ENCODE measurements around the gene KIF3C. TPM values are rescaled to one million over a fixed set of nuclear protein-coding genes. Genes with fewer than 3 reads are reported as not detected.
"Not testable (repeated sequence)": the region's sequence is repeated elsewhere in the genome, so short reads cannot be mapped to it uniquely, and the experiment has no call there.

The KIF3C gene
- total RNA-seq, 4 donors from 2014 or later, result 3.6 to 6.7 (median 4.2) TPM

GRCh38 chr2:25922501-25922900 lies 59.8 kb downstream of the KIF3C start:
- TF ChIP-seq POLR2A (IDR thresholded peaks at IDR 0.05), result no peak
- TF ChIP-seq CTCF (IDR thresholded peaks at IDR 0.05), result no peak
- no peak overlapping the region for H3K4me3 ChIP-seq (ENCODE audit: low read depth, poor library complexity, severe bottlenecking)
- 71 to 80% methylated on average over 2 of the region's 2 CpGs for WGBS, 2 donors
- intact Hi-C loops (cut with DNase I; ENCODE audit: low total_unique reads), result no loop called here
- DNase-seq (ENCODE audit: low spot score in 2 of 2), result no peak

DNA sequence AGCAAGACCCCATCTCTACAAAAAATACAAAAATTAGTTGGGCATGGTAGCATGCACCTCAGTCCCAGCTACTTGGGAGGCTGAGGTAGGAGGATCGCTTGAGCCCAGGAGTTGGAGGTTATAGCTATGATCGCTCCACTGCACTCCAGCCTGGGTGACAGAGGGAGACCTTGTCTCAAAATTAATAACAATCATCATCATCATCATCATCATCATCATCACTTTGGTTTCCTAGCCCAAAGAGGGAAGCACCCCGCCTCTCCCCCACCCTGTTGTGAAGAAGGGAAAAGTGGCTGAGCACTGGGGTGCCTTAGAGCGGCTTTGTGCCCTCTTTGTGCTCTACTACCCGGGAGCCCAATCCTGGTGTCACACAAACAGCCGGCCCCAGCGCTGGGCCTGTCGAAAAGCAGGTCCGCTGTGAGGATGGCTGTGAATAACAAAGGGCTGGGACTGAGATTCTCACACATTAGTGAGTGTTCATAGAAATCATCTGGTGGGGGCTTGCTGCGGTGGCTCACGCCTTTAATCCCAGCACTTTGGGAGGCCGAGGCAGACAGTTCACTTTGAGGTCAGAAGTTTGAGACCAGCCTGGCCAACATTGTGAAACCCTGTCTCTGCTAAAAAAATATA lies 61.4 kb downstream of the KIF3C start:
- no peak for DNase-seq (ENCODE audit: low spot score in 2 of 2)
- TF ChIP-seq POLR2A (IDR thresholded peaks at IDR 0.05), result no peak
- no peak for TF ChIP-seq CTCF (IDR thresholded peaks at IDR 0.05)

GRCh38 chr2:25920336-25920735 lies 62.0 kb downstream of the KIF3C start:
- TF ChIP-seq POLR2A (IDR thresholded peaks at IDR 0.05) (no peak), CTCF (IDR thresholded peaks at IDR 0.05) (no peak)
- 73 to 74% methylated on average over 5 of the region's 5 CpGs for WGBS, 2 donors
- no peak overlapping the region for H3K4me3 ChIP-seq (ENCODE audit: low read depth, poor library complexity, severe bottlenecking)
- intact Hi-C loops (cut with DNase I; ENCODE audit: low total_unique reads), result no loop called here
- no peak for DNase-seq (ENCODE audit: low spot score in 2 of 2)

More for the DNA sequence above, 61.4 kb downstream of the KIF3C start:
- no peak overlapping the region for H3K4me3 ChIP-seq (ENCODE audit: low read depth, poor library complexity, severe bottlenecking)
- intact Hi-C loops (cut with DNase I; ENCODE audit: low total_unique reads), result no loop called here
- WGBS, 2 donors, result 85 to 92% methylated on average over 12 of the region's 12 CpGs

- intact Hi-C loops (cut with DNase I; ENCODE audit: low total_unique reads), result no loop called here
- 89 to 92% methylated on average over 3 of the region's 3 CpGs for WGBS, 2 donors
These were observed 64.5 kb downstream of the KIF3C start for GRCh38 chr2:25917832-25918231.

GRCh38 chr2:25917411-25917810 lies 64.9 kb downstream of the KIF3C start:
- DNase-seq (ENCODE audit: low spot score in 2 of 2); intact Hi-C loops (cut with DNase I; ENCODE audit: low total_unique reads); H3K4me3 ChIP-seq (ENCODE audit: low read depth, poor library complexity, severe bottlenecking): not testable (repeated sequence)
- WGBS, 2 donors, result 82 to 87% methylated on average over 7 of the region's 7 CpGs

More at GRCh38 chr2:25917832-25918231, 64.5 kb downstream of the KIF3C start:
- no peak overlapping the region for H3K4me3 ChIP-seq (ENCODE audit: low read depth, poor library complexity, severe bottlenecking)
- TF ChIP-seq POLR2A (IDR thresholded peaks at IDR 0.05) (no peak), CTCF (IDR thresholded peaks at IDR 0.05) (no peak)
- DNase-seq (ENCODE audit: low spot score in 2 of 2), result no peak

DNA sequence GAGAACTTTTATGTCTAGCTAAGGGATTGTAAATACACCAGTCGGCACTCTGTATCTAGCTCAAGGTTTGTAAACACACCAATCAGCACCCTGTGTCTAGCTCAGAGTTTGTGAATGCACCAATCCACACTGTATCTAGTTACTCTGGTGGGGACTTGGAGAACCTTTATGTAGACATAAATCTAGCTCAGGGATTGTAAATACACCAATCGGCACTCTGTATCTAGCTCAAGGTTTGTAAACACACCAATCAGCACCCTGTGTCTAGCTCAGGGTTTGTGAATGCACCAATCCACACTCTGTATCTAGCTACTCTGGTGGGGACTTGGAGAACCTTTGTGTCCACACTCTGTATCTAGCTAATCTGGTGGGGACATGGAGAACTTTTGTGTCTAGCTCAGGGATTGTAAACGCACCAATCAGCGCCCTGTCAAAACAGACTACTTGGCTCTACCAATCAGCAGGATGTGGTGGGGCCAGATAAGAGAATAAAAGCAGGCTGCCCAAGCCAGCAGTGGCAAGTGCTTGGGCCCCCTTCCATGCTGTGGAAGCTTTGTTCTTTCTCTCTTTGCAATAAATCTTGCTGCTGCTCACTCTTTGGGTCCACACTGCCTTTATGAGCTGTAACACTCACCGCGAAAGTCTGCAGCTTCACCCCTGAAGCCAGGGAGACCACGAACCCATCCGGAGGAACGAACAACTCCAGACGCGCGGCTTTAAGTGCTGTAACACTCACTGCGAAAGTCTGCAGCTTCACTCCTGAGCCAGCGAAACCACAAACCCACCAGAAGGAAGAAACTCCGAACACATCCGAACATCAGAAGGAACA lies 66.1 kb downstream of the KIF3C start:
- intact Hi-C loops (cut with DNase I; ENCODE audit: low total_unique reads); H3K4me3 ChIP-seq (ENCODE audit: low read depth, poor library complexity, severe bottlenecking); DNase-seq (ENCODE audit: low spot score in 2 of 2): not testable (repeated sequence)
- WGBS, 2 donors, result 71 to 83% methylated on average over 16 of the region's 16 CpGs

DNA sequence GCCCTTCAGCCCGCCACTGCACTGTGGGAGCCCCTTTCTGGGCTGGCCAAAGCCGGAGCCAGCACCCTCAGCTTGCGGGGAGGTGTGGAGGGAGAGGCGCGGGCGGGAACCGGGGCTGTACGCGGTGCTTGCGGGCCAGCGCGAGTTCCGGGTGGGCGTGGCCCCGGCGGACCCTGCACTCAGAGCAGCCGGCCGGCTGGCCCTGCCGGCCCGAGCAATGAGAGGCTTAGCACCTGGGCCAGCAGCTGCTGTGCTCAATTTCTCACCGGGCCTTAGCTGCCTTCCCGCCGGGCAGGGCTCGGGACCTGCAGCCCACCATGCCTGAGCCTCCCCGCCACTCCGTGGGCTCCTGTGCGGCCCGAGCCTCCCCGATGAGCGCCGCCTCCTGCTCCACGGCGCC lies 66.9 kb downstream of the KIF3C start:
- H3K4me3 ChIP-seq (ENCODE audit: low read depth, poor library complexity, severe bottlenecking); DNase-seq (ENCODE audit: low spot score in 2 of 2); intact Hi-C loops (cut with DNase I; ENCODE audit: low total_unique reads): not testable (repeated sequence)
- WGBS, 2 donors, result 95 to 96% methylated on average over 12 to 27 of the region's 33 CpGs

- intact Hi-C loops (cut with DNase I; ENCODE audit: low total_unique reads); H3K4me3 ChIP-seq (ENCODE audit: low read depth, poor library complexity, severe bottlenecking); DNase-seq (ENCODE audit: low spot score in 2 of 2): not testable (repeated sequence)
- WGBS, 2 donors, result 84 to 88% methylated on average over 9 of the region's 9 CpGs
These were observed 68.7 kb downstream of the KIF3C start for GRCh38 chr2:25913696-25913973.
